Fibroblast of skin of scalp (primary cell): ENCODE data around the gene ITGB4.

Experiments
- DNase-seq: peaks from one replicate; pipeline ENCODE4 v3.0.0-alpha.2; 2013

Gene ITGB4

DNA sequence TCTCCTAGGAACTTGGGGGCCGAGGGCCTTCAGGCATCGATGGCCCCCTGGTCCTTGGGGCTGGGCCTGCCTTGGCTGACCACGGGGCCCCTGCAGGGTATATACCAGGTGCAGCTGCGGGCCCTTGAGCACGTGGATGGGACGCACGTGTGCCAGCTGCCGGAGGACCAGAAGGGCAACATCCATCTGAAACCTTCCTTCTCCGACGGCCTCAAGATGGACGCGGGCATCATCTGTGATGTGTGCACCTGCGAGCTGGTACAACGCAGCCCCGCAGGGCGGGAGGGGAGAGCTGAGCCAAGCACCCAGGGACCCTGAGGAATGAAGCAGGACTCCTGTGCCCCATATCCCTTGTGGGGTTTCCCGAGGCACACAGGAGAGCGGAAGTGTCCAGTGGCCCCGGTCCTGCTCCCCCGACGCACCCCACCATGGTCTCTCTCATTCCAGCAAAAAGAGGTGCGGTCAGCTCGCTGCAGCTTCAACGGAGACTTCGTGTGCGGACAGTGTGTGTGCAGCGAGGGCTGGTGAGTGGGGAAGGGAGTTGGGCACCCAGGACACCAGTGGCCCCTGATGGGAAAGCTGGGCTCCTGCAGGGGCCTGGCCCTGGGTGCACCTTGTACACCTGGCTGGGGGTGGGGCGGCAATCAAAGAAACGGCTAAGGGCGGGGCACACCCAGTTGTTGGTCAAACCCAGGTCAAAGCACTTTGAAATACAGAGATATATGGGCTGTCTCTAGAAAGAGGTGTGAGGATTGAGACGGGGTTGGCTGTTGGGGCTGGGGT lies 10.6 kb downstream of the ITGB4 start:
- no peak for DNase-seq

DNA sequence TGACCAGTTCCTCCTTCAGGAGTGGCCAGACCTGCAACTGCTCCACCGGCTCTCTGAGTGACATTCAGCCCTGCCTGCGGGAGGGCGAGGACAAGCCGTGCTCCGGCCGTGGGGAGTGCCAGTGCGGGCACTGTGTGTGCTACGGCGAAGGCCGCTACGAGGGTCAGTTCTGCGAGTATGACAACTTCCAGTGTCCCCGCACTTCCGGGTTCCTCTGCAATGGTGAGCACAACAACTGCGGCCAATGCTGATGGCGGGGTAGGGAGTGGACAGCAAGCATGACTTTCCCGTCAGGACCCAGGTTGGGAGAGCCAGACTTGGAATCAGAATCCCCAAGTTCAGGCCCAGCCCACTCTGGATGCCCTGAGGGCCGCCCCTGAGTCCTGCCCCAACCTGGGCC lies 12.2 kb downstream of the ITGB4 start:
- DNase-seq, result no peak

DNA sequence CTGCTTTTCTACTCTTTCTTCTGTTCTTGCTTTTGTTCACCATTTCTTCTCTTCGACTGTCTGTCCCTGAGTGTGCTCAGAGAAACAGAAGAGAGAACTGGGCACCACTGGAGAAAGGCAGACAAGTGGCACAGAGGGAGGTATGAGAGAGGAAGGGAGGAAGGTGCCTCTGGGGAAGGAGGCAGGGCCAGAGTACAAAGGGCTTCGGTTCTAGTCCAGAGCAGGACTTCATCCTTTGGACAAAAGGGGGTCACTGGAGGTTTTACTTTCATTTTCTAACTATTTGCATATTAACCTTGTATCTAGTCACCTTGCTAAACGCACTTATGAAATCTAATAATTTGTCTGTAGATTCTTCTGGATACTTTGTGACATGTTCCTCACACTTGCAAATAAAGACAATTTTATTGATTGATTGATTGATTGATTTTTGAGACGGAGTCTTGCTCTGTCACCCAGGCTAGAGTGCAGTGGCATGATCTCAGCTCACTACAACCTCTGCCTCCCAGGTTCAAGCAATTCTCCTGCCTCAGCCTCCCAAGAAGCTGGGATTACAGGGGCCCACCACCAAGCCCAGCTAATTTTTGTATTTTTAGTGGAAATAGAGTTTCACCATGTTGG lies 13.5 kb downstream of the ITGB4 start:
- no peak for DNase-seq

DNA sequence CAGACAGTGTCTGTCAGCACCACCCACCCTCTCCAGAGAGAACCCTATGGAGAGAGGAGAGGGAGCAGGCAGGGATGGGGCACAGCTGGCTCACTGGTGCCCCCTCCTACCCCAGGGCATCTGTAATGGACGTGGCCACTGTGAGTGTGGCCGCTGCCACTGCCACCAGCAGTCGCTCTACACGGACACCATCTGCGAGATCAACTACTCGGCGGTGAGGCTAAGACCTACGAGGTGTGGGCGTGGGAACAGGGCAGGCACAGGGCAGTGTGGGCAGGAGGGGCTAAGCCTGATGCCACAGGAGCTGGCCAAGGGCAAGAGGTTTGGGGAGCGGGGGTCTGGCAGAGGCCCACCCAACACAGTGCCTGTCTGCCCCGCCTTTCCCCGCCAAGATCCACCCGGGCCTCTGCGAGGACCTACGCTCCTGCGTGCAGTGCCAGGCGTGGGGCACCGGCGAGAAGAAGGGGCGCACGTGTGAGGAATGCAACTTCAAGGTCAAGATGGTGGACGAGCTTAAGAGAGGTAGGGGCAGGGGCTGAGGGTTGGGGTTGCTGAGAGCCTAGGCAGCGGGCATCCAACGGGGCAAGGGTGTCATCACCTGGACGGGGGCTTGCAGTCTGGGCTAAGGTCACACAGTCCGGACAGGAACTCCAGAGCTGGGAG lies 15.0 kb downstream of the ITGB4 start:
- no peak for DNase-seq

DNA sequence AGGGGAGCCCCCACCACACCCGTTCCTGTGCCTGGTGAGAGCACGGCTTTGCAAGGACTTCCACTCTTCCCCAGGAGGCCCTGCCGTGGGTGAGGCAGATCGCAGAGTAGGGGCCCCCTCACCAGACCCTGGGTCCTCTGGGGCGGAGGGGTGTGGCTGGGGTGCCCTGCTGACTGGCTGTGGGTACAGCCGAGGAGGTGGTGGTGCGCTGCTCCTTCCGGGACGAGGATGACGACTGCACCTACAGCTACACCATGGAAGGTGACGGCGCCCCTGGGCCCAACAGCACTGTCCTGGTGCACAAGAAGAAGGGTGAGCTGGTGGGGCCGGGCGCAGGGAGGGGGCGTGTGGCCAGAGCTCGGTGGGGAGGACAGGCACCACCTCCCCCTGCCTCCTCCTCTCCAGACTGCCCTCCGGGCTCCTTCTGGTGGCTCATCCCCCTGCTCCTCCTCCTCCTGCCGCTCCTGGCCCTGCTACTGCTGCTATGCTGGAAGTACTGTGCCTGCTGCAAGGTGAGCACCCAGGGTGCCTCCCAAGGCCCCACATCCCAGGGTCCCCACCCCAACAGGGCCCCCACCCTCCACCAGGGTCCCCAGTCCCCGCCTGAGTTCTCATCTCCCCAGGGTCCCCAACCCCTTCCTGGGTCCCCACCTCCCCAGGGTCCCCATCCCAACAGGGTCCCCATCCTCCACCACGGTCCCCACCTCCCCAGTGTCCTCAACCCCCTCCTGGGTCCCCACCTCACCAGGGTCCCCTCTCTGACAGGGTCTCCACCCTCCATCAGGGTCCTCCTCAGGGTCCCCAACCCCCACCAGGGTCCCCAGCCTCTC lies 16.1 kb downstream of the ITGB4 start:
- no peak for DNase-seq

DNA sequence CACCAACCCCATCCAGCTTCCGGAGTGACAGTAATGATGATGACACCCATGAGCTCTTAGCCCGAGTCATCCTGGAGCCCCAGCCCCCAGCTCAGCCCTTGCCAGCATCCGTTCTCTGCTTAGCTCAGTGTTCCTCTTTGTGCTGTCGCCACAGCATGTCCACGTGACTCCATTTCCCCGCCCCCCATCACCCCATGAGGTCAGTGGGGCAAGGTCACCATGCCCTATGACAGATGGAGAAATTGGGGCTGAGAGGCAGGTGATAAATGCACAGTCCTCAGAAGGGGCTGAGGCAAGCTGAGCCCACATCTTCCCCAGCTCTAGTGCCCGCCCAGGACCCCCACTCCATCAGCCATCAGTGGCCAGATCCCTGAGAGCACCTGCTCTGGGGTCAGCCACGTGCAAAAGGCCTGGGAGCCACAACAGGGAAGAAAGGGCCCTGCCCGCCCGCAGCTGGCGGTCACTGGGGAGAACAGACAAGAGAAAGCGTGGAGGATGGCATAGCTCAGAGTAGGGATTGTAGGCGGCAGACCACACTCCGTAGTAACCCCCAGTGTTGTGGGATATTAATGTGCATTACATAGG lies 17.1 kb downstream of the ITGB4 start:
- DNase-seq, result peak; percentile 54

DNA sequence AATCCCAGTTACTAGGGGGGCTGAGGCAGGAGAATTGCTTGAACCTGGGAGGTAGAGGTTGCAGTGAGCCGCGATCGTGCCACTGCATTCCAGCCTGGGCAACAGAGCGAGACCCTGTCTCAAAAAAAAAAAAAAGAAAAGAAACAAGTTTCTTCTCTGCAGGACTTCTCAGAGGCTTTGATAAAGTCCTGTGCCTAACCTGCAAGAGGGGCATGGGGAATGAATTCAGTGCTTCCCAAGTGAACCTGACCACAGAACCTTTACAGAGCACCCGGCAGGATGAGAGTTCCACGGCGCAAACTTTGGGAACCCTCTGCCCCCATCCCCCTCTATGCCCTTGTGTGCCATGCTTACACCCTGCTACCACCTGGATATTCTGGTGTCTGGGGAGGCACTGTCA lies 17.9 kb downstream of the ITGB4 start:
- DNase-seq, result no peak

DNA sequence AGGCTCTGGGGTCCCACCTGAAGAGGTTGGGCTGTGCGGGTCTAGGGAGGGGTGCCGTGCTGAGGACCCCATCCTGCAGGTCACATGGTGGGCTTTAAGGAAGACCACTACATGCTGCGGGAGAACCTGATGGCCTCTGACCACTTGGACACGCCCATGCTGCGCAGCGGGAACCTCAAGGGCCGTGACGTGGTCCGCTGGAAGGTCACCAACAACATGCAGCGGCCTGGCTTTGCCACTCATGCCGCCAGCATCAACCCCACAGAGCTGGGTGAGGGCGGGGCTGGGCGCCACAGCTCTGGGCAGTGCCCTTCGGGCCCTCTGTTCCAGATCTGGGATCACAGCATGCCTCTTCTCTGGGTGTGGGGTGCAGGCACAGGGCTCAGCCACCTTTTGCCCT lies 18.5 kb downstream of the ITGB4 start:
- DNase-seq, result no peak

DNA sequence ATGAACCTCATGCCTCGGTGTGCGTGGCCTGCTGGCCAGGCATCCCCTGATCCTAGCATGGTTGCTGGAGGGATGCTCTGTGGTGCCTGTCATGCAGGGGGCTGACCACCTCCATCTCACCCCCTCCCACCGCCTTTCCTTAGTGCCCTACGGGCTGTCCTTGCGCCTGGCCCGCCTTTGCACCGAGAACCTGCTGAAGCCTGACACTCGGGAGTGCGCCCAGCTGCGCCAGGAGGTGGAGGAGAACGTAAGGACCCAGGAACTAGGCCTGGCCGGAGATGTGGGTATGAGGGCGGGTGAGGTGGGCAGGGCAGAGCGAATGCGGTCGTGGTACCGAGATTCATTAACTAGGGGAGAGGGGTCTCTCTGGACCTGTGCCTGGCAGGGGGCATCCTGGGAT lies 19.0 kb downstream of the ITGB4 start:
- no peak for DNase-seq

DNA sequence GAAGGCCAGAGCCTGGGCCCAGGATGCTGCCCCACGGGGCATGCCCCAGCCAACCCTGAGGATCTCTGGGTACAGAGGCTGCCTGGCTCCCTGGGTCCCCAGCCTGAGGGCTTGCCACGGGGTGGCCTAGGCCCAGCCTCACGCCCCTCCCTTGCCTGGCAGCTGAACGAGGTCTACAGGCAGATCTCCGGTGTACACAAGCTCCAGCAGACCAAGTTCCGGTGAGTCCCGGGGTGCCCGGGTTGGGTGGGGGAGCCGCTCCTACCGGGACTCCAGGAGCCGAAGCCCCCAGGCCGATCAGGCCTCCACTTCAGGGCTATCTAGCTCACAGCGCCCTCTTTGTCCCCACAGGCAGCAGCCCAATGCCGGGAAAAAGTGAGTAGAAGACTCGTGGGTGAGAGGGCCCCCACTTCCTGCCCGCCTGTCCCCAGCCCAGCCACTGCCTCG lies 19.4 kb downstream of the ITGB4 start:
- DNase-seq, result no peak

DNA sequence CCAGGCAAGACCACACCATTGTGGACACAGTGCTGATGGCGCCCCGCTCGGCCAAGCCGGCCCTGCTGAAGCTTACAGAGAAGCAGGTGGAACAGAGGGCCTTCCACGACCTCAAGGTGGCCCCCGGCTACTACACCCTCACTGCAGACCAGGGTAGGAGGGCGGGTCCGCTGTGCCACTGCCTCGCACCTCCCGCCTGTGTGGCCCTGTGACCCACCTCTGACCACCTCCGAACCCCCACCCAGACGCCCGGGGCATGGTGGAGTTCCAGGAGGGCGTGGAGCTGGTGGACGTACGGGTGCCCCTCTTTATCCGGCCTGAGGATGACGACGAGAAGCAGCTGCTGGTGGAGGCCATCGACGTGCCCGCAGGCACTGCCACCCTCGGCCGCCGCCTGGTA lies 21.1 kb downstream of the ITGB4 start:
- no peak for DNase-seq

DNA sequence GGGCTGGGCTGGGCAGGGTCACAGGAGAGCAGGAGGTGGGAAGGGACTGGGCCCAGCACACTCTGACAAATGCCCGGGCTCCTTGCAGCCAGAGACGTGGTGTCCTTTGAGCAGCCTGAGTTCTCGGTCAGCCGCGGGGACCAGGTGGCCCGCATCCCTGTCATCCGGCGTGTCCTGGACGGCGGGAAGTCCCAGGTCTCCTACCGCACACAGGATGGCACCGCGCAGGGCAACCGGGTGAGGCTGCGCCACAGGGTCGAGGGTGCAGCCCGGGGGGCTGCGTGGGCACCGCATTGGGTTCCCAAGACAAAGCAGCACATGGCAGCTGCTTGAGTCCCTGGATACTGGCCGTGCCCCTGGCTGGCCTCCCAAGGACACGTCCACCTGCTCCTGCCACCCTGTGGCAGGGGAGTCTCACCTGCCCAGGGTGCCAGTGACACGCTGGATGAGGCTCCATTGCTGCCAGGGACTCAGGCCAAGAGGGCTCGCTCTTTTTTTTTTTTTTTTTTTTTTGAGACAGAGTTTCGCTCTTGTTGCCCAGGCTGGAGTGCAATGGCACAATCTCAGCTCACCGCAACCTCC lies 22.5 kb downstream of the ITGB4 start:
- DNase-seq, result no peak

DNA sequence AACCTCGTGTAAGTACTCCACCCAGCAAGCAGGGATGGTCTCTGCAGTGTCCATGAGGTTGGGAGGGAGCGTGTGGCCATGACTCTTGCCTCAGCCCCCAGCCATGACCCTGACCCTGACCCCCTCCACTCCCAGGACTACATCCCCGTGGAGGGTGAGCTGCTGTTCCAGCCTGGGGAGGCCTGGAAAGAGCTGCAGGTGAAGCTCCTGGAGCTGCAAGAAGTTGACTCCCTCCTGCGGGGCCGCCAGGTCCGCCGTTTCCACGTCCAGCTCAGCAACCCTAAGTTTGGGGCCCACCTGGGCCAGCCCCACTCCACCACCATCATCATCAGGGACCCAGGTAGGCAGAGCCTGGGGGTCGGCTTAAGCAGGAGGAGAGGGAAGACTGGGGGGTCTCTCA lies 27.4 kb downstream of the ITGB4 start:
- DNase-seq, result no peak

DNA sequence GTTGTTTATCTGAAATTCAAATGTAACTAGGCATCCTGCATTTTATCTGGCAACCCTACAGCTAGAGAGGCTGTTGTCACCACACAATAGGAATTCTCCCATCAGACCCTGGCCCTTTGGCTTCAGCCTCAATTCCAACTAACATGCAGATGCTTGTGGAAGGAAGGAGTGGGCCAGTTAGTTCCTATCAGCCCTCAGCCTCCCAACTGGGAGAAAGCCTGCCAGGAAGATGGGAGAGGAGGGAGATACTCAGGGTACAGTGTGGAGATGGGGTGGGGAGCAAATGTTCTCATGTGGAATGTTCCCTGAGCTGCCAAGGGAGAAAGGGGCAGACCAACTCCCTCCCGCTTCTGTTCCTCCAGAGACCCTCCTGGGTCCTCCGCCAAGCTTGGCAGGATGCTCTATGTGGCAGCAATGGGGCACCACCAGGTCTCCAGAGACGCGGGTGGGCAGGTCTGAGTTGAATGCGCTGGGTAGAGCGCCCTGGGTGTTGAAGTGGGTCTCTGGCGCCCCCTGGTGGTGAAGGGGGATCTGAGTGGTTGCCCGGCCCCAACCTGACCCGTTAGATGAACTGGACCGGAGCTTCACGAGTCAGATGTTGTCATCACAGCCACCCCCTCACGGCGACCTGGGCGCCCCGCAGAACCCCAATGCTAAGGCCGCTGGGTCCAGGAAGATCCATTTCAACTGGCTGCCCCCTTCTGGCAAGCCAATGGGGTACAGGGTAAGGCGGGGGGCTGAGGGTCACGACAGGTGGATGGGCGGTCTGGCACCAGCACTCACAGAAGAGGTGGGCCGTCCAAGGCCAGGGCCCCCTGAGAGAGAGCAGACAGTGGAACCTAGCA lies 28.5 kb downstream of the ITGB4 start:
- DNase-seq, result peak; percentile 64

DNA sequence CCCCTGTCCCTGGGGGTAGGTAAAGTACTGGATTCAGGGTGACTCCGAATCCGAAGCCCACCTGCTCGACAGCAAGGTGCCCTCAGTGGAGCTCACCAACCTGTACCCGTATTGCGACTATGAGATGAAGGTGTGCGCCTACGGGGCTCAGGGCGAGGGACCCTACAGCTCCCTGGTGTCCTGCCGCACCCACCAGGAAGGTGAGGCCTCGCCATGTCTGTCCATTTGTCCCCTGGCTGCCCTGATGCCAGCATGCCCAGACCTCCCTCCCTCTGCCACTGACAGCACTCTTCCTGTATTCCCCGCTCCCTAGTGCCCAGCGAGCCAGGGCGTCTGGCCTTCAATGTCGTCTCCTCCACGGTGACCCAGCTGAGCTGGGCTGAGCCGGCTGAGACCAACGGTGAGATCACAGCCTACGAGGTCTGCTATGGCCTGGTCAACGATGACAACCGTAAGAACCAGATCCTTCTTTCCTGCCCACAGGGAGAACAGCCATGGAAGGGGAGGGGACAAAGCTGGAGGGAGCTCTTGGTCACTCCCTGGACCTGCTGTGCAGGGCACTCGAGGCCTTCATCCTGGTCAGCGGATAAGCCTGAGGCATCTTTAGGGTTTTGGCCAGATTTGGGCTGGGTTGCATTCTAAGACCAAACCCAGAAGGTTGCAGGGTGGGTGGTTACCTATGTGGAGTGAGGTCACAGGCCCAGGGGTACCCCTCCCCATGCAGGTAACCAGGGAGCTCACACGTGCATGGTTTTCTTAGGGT lies 29.6 kb downstream of the ITGB4 start:
- no peak for DNase-seq

DNA sequence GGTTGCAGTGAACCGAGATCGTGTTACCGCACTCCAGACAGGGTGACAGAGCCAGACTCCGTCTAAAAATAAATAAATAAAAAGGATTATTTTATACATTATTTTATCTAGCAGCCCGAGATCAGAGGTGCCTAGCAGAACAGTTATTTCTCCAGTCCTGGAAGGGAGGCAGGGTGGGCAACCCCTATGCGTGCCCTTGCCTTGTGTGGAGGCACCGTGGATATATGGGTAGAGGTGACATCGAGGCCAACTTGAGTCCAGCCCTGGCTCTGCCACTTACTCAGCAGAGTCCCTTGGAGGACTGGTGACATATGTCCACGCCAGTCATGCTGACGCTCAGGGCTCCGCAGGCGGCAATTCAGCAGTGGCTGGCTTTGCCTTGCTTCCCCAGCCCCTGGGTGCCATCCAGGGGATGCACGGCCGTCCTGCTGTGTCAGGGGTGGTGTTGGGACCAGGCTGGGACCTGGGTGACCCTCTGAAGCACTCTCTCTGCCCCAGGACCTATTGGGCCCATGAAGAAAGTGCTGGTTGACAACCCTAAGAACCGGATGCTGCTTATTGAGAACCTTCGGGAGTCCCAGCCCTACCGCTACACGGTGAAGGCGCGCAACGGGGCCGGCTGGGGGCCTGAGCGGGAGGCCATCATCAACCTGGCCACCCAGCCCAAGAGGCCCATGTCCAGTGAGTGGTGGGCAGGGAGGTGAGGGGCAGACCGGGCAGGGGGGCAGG lies 30.6 kb downstream of the ITGB4 start:
- DNase-seq, result no peak

DNA sequence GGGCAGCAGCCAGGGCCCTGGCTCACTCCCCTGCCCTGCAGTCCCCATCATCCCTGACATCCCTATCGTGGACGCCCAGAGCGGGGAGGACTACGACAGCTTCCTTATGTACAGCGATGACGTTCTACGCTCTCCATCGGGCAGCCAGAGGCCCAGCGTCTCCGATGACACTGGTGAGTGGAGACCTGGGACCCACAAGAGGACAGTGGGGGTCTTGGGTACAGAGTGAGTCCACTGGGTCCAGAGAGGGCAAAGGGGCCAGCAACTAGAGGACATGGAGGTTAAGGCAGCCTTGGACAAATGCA lies 31.1 kb downstream of the ITGB4 start:
- DNase-seq, result no peak

DNA sequence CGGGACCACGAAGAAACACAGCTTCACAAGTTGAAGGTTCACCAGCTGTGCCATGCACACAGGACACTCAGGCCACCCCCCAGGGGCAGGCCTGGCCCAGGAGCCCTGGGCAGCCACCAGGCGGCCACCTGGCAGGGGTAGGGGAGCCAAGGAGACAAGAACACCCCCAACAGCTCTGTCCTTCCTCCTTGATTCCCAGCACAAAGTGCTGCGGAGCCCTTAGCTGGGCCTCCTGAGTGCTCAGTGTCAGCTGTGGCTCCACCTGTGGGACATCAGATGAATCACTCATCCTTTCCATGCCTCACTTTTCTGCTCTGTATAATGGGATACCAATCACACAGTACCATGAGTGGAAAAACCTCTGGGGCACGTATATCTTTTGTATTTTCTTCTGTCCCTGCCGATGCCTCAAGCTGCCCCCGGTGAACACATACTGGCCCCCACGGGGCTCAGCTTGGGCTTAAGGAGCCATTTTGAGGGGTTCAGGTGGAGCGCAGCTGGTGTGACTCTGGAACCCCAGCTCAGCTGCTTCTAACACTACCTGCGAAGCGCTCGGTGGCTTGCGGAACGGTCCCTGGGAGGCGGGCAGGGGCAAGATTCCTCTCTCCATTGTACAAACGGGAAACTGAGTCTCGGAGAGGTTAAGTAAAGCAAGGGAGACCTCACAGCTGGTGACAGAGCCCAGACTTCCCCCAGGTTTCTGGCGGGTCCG lies 31.7 kb downstream of the ITGB4 start:
- DNase-seq, result no peak
